ENCODE data around the gene MAP2K1.

DNA sequence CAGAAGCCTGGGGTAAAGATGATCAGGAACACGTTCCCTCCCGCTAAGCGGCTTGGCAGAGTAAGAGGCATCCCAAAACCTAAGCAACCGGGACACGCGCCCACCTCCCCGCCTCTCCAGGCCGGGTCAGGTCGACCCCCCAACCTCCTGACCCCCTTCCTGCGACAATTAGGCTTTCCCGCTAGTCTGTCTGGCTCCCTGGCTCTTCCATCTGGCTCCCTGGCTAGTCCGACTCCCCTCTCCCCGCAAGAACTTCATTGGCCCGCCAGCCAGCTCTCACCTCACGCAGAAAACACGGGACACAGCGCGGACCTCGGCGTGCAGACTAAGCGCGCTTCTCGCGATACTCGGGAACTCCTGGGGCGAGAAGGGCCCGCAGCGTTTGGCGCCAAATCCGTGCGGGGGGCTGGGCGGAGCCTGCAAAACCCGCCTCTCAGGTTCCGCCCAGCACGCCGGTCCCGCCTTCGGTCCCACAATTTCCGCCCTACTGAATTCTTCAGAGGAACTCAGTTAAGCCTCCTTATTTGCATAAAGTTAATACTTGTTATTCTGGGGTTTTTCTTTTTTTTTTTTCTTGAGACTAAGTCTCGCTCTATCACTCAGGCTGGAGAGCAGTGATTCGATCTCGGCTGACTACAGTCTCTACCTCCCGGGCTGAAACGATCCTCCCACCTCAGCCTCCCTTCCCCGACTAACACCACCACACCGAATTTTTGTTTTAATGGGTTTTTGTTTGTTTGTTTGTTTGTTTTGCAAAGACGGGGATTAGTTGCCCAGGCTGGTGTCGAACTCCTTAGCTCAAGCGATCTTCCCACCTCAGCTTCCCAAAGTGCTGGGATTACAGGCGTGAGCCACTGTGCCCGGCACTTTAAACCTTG, 30.1 kb upstream of the MAP2K1 start, which contains the start of gene TIPIN:
- TF ChIP-seq, protein P1, sequence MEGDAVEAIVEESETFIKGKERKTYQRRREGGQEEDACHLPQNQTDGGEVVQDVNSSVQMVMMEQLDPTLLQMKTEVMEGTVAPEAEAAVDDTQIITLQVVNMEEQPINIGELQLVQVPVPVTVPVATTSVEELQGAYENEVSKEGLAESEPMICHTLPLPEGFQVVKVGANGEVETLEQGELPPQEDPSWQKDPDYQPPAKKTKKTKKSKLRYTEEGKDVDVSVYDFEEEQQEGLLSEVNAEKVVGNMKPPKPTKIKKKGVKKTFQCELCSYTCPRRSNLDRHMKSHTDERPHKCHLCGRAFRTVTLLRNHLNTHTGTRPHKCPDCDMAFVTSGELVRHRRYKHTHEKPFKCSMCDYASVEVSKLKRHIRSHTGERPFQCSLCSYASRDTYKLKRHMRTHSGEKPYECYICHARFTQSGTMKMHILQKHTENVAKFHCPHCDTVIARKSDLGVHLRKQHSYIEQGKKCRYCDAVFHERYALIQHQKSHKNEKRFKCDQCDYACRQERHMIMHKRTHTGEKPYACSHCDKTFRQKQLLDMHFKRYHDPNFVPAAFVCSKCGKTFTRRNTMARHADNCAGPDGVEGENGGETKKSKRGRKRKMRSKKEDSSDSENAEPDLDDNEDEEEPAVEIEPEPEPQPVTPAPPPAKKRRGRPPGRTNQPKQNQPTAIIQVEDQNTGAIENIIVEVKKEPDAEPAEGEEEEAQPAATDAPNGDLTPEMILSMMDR (optimal IDR thresholded peaks at IDR 0.05 in 1 of 3, IDR thresholded peaks at IDR 0.05 in 1 of 3, conservative IDR thresholded peaks at IDR 0.05 in 1 of 3; ENCODE audit: extremely low read depth in 1 of 3, insufficient read depth in 2 of 3, low read length in 3 of 3) = no peak
- TF ChIP-seq EZH2 (IDR thresholded peaks at IDR 0.05; ENCODE audit: low read length) = no peak
